Renal cortical epithelial cell (primary cell): ENCODE results near the gene VIT. TPM values are rescaled to one million over a fixed set of nuclear protein-coding genes. Genes with fewer than 3 reads are reported as not detected.
A peak's percentile ranks its signal among the peaks of the same experiment; 100 is the strongest.

Experiments used
- DNase-seq: peaks from one replicate; pipeline ENCODE4 v3.0.0-alpha.2; 2011; ENCODE audit warnings: low read depth
- total RNA-seq: library from RNA; depleted of rRNA; stranded (reverse); fragments of >200 nt; gene quantifications from 2 replicates; pipeline ENCODE4 v1.2.3, GENCODE V29; 2014

The VIT gene
- total RNA-seq, 1 donor from 2014 or later = 0.15 TPM

DNA sequence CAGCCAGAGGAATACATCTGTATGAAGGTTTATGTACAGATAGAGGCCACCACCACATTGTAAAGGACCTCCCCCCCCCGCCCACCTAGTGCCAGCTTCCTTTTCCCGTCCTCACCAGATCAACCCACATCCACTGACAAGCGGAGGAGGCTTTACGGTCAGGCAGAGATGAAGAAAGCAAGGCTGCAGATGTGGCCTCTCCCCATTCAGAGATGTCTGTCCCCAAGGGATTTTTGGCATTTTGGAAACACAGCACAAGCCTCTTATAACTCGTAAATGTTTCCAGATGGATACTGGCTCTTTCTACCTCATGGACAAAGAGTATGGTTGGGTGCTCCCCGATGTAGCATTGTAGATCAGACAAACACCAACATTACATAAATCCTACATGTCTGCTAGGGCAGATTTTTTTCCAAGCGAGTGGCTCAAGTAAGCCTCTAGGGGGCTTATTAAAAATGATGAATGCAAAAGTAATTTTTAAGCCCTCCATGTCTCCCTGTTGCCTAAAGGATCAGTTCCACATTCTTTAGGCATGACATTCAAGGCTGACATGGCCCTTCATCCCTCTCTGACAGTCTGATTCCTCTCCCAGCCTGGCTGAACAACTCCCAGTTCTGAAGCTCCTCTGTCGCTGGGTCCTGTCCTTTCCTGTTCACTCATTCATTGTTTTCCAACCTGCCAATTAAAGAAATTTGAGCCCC is 11.7 kb downstream of the VIT start:
- no peak for DNase-seq

DNA sequence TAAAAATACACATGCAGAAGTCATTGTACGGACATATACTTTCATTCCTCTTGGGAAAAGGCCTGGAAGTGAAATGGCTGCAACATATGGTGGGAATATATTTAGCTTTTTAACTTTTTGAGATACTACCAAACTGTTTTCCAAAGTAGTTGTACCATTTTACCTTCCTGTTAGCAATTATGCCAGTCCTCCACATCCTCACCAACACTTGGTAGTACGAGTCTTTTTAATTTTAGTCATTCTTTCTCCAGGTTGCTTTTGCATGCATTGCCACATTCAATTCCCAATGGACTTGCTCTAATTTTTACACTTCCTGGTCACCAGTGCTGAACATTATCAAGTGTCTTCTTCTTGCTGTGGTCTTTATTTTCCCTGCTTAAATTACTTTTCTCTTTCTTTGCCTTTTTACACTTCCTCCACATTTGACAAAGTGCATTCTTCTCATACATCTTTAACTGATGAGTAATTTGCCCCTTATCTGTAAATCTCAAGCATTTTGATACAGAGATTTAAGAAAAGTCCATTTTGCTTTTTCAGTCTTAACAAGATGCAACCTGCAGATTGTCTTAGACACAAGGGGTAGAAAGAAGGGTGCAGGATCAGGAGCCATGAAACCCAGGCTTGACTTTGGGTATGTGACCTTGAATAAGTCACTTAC is 14.5 kb downstream of the VIT start:
- no peak for DNase-seq

DNA sequence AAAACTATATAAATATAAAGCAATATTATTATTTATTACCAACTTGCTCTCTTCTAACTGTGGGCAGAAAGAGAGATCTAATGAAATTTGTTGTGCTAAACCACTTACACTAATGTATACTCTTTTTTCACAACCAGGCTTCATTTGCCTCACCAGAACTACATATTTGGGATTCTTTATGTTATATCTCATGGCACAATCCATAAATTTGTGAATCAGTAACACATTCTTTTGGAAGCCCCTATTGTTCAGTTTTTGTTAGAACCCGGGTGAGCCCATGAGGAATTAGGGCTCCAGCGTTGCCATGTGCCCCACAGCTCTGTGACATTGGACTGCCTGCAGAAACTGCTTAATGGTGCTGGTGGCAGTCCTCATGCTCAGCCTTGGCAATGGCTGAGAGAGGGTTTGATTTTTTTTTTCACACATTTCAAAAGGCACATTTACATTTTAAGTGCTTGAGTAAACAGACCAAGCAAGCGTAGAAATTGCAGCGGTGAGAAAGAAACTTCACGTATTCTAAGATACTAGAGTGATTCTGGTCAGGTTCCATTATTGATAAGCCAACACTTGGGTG is 15.3 kb downstream of the VIT start:
- peak; percentile 33 for DNase-seq

DNA sequence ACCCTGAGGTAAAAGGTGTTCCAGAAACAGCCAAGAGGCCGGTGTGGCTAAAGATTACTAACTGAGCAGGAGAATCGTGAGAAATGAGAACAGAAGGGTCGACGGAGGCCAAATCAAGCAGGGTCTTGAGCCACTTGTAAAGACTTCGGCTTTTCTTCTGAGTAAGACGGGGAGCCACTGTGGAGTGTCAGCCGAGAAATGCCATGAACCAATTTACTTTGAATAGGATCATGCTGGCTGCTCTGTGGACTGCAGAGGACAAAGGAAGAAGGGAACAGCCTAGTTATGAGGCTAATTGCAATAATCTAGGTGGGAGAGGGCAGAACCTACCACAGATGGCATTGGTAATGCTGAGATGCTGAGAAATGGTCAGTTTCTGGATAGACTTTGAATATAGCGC is 16.8 kb downstream of the VIT start:
- DNase-seq = no peak

DNA sequence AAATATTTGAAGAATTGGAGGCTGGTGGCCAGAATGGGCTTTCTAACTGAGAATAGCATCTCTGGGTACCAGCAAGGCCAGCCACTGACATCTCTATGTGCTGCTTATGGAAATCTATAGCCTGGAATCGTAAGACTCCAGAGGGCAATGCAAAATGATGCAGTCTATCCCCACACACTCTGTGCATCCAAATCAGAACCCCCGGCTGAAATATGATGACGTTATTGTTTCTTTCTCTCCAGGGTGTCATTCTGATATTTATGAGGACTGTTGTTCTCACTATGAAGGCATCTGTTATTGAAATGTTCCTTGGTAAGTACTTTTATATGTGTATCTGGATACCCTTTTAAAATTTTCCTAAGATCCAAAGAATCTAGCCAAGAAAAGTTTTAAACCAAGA is 19.6 kb downstream of the VIT start:
- no peak for DNase-seq

DNA sequence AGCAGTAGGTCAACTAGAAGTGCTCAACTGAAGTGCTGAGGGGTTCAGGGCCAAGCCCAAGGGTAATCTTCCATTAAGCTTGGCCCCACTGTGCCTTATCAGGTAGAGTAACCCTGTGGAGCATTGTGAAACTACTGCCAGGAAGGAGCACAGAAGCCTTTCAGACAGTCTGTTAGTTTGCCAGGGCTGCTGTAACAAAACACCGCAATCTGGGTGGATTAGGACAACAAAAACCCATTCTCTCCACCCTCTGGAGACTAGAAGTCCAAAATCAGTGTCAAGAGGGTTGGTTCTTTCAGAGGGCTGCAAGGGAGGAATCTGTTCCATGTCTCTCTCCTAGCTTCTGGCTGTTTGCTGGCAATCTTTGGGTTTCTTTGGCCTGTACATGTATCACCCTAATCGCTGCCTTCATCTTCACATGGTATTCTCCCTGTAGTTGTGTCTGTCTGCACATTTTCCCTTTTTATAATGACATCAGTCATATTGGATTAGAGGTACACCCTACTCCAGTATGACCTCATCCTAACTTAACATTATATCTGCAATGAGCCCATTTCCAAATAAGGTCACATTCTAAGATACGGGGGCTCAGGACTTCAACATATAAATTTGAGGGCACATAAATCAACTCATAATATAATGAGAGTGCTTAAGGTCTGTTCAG is 21.2 kb downstream of the VIT start:
- no peak for DNase-seq

DNA sequence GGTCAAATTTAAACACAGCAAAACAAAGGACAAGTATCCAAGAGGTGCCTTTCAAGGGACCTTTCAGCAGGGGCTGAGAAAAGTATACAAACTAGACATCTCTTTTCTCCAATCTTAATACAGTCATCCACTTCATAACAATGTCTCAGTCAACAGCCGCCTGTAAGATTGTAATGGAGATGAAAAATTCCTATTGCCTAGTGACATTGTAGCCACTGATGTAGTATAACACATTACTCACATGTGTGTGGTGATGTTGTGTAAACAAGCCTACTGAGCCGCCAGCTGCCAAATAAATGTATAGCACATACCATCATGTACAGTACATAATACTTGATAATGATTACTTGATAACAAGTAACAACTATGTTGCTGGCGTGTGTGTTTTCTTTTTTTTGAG is 31.0 kb downstream of the VIT start:
- DNase-seq = no peak

DNA sequence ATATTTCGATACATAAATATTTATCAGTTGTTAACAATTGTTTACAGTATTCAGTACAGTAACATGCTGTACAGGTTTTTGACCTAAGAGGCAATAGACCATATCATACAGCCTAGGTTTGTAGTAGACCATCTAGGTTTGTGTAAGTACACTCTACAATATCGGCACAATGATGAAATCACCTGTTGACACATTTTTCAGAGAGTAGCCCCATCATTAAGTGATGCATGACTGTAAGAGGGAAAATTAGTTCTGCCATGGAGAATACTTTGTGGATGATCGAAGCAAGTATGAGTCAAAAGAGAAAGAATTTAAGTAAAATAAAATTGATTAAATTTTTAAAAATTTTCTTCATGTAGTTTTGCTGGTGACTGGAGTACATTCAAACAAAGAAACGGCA is 32.6 kb downstream of the VIT start:
- DNase-seq = no peak

DNA sequence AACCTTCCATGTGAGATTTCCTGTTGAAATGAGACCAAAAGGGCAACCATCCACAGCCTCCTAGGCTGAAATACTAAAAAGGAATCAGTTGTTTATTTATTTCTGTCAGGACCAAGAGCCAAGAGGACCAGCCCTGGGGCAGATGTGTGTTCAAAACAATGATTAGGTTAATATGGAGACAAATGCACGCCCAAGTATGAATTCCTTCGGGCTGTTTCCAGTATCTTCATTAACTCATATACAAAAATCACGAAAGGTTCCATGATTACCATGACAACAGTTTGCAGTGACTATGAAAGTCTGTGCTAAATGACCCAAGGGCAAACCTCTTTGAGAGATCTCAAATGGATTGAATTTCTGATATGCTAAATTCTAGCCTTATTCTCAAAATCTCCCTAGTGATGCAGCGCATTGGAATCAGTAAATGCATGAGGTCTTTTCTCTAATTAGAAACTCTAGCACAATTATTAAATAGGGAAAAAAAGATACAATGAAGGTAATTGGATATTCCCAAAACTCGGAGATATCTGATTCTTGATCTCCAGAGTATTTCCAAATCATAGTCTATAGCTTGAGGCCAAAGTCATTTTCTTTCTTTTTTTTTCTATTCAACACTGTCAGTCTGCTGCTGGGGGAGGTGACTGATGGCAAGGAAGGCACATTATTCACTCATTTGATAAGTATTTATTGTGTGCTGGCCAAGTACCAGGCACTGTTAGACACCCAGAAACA is 35.6 kb downstream of the VIT start:
- no peak for DNase-seq

DNA sequence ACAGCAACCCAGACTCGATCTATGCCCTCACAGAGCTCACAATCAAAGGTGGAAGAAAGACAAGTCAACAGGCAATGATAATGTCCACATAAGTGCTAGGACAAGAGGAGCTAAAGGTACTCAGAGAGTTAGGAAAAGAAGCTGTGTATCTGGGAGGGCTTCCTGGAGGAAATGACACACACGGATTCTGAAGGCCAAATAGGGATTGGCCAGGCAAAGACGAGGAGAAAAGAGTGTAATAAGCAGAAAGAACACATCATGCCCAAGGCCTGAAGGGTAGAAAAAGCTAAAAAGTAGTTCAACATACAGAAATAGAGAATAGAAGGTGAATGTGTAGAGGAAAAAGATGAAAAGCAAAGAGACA is 36.1 kb downstream of the VIT start:
- DNase-seq = no peak

DNA sequence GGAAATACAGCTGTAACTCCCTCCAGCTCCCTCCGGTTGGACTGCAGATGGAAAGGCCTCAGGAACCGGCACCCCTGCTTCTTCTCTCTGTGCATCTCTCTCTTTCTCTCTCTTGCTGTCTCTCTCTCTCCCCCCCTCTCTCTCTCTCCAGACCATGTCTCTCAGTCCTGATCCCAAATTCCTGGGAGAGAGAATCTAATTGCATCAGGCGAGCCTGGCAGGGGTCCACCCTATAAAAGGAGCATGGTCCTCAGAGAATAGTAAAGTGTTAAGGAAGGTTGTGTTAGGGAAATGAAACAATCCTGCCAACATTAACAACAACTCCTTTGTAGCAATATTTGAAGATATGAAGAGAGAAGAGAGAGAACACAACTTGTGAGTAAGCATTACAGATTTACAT is 36.7 kb downstream of the VIT start:
- DNase-seq = no peak

DNA sequence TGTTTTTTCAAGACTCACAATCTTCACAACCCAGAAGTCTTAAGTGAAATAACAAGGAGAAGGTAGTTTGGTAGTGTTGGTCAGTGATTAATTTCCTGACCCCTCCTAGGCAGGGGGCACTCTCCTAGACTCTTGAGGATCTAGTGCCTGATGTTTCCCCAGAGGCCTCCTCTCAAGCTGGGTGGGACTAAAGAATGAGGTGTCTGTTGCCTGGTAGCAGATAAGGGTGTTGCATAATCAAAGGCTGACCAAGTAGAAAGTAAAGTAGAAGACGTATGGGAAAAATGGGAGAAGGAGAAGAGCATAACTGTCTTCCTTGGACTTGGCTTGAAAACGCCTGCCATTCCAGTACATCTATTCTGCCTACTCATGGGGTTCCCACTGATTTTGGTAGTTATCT is 37.8 kb downstream of the VIT start:
- no peak for DNase-seq

DNA sequence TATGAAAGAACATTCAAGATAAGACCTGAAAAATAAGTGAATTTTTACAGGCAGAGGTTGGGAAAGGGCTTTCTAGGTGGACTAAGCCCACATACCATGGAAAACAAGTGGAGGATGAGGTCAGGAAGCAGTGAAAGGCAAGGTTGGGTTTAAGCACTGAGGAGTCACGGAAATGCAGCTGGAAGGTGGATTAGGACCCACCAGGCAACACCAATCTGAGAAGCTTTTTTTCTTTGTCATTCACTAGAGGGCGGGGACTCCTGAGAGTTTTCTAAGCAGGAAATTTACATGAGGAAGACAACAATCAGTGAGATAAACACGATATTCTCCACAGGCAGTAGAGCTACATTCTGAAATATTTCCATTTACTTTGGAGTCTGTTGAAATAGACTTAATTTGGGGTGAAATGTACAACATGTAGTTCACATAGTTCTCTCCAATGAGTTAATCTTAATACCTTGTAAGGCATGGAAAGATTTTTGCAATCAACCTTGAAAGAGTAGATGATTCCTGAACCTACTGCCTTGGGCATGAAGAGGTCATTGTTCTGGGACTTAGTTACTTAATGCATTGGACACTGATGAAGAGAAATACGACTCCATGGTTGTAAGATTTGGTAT is 40.7 kb downstream of the VIT start:
- no peak for DNase-seq

DNA sequence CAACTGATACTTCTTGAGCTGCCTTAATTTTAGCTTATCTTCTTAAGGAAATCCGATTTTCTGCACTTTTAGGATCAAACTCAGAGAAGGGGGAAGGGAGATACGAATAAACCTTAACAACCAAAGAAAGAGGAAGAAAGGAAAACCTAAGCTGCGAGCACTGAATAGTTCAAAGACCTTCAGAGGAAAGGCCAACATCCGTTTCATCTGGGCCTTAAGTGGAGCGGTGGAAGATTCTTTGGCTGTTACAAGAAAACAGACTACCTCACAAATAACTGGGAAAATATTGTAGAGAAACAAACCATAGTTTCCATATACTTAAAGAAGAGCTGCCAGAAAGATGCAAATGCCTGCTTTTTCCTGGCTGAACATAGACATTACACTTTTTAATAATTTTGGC is 43.6 kb downstream of the VIT start:
- no peak for DNase-seq

DNA sequence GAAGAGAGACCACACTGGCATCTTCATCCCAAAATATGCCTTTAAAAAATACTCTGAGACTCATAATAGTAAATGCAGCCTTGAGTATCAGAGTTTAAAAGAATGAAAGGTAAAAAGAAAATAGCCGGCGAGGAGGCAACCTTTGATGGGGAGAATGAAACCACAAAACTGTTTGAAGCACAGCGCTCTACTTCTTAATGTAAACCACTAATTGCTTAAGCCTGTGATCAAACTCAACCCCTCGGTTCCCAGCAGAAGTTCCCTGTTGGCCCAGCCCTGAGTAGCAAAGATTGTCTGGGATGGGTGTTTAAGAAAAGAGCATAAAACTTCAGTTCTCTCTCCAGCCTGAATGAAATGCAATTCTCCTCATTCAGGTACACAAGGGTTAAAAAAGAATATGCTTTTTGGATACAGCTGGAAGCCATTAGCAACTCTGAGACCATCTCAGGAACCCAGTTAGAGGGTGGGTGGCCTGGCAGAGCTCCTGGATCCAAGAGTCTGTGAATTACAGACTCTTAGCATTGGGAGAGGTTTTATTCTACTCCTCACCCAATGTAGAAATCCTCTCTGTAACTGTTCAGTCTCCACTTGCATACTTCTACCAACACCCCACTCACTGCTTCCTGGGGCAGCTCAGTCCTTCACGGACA is 44.8 kb downstream of the VIT start:
- DNase-seq = no peak

DNA sequence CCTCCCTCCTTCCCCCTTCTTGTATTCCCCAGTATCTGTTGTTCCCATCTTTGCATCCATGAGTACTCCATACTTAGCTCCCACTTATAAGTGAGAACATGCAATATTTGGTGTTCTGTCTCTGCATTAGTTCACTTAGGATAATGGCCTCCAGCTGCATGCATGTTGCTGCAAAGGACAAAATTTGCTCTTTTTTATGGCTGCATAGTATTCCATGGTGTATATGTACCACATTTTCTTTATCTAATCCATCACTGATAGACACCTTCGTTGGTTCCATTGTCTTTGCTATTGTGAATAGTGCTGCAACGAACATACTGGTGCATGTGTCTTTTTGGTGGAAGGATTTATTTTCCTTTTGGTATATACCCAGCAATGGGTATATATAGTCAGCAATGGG is 47.4 kb downstream of the VIT start:
- no peak for DNase-seq

DNA sequence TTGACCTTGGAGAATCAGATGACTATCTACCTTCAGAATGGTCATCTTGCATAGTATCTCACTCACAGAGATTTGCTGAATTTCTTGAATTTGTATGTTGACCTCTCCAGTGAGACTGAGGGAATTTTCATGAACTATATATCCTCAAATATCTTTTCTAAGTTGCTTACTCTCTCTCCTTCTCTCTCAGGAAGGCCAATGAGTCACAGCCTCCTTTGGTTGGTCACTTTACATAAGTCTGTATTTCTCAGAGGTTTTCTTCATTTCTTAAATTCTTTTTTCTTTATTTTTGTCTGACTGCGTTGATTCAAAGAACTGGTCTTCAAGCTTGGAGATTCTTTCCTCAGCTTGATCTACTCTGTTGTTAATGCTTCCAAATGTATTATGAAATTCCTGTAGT is 51.7 kb downstream of the VIT start:
- DNase-seq = no peak

DNA sequence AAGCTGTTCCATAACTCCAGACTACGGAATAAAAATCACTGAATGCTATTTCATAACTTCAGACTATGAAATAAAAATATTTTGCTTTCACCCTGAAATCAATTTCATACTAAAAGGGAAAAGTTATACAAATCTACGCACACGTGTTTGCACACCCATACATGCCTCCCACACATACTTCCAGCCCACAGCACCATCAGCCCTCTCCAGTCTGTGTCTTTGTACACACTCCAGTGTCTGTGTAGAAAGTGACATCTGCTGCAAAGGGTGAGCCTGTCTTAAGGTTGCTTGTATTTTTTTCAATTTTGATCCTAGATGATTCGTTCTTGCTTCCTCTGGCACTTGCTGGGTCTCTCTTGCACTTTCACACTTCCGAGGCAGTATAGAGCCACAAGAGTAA is 53.6 kb downstream of the VIT start:
- DNase-seq = no peak

DNA sequence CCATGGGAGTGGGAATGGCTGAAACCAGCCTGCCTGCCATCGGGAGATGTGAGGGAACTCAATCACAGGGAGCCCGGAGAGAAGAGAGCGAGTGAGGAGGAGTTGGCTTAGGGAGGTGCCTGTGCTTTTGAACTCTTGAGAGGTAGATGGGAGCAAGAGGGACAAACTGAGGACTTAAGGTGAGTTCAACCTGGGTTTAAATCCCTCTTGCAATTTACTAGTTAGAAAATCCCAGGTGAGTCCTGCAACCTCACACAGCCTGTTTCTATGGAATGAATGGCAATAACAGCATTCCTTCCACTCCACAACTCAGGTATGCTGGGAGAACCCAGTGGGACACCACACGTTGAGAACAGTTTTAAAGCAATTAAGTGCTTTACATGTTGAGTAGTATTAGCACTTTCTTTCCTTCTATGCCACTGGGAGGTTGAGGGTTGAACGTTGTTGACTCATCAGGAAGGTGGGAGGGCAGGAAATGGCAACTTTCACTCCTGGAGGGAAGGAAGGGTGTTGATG is 57.3 kb downstream of the VIT start:
- DNase-seq = peak; percentile 46

DNA sequence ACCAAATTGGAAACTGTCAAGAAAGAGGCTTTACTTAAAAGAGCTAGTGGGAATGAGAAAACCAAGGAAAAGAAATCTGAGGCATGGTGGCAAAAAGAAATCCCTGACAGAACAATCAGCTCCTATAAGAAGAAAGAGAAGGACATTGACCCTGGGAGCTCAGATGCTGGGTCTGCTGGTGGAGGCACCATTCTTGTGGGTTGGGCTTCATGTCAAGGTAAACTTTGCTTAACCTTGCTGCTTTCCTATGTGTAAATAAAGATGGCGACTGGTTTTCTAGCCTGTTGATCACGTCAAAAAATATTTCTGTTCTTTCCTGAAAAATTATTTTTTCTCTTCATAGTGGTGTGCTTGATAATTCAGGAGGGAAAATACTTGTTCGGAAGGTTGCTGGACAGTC is 58.1 kb downstream of the VIT start:
- DNase-seq = no peak

DNA sequence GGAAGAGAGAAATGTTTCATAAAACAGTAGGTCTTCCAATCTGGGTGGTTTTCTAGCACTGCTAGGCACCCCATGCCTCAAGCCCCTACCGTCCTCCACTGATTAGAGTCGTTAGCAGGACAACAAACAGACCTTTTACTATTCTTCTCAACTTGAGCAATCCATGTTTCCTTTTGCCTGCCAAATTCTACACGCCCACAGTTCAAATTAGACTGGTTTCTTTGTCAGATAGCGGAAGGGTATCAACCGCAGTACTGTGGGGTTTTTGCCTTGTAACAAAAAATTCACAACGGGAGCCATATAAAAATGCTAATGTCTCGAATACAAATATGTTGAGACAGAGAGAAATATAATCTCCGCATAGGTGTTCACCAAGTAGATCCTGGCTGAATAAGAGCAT is 59.9 kb downstream of the VIT start:
- no peak for DNase-seq
